GM19035 (cell line): ENCODE results near the gene MRPL39.
"Not testable (repeated sequence)": the region's sequence is repeated elsewhere in the genome, so short reads cannot be mapped to it uniquely, and the experiment has no call there.

ENCODE experiments used
- ATAC-seq: cut with Tn5 transposase; IDR thresholded peaks from one replicate; pipeline ENCODE4 v1.9.1; 2021; ENCODE audit not compliant: unreplicated experiment

The MRPL39 gene

DNA sequence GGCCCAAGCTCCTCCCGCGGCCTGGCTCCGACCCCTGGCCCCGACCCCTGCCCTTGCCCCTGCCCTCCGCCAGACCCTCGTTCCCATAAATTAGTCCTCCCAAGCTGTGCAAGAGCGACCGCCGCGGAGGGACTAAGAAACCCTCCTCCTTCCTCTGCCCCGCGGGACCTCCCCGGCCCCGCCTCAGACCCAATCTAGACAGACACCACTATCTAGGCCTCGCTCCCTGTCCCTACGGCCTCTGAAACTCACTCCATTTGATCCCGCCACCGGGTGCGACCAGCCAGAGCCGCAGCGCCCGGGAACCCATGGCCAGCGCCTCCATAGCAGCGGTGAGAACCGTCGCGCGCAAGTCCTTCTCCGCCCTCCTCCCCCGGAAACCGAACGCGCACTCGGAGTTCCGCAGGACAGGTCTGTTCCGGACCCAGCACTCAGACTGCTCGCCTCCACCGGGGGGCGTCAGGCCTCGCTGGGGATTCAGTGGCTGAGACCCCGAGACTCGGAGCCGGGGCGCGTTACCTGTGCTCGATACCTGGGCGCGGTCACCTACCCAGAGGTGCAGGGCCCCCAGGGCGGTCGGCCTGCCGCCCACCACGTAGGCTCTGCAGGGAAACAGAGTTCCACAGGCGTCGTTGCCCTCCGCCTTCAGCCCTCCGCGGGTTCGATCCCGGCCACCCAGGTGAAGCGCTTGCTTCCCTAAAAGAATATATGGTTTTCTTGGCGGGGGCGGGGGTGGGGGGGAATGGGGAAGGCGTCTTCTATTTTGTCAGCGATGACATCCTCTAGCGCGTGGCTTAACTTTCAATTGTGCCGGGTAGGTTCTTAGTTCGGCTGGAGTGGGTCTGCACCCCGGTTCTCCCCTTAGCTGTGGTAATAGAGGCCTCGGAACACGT is at the start of gene MRPL39:
Gene MRPL39 (minus strand): TSS at position 331 of the 893 bp plus-strand sequence. CDS start 6 bp downstream, at position 325.
- ATAC-seq = peak; percentile 96

DNA sequence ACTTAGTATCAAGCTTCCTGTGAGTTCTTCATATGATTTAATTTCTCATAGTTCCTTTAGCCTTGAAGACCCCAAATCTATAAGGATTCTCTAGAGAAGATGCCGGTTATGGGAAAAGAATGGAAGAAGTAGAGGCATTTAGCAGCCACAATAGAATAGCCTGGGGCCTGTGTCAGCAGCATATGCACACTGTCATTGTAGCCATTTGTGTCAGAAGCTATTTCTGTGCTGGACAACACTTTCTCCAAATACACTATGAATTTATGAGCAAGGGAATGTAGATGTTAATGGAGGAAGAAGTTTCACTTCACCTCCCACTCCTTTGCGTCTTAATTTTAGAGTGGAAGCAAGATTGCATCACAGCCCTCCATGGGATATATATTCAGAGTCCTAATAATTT is 49.1 kb upstream of the MRPL39 start:
- ATAC-seq = no peak

DNA sequence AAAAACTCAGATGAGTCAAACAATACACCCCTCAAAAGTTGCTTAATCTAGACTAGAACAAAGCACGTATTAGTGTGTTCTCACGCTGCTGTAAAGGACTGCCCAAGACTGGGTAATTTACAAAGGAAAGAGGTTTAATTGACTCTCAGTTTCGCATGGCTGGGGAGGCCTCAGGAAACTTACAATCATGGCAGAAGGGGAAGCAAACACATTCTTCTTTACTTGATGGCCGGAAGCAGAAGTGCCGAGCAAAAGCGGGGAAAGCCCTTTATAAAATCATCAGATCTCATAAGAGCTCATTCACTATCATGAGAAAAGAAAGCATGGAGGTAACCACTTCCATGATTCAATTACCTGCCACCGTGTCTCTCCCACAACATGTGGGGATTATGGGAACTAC is 41.9 kb upstream of the MRPL39 start:
- ATAC-seq = no peak

DNA sequence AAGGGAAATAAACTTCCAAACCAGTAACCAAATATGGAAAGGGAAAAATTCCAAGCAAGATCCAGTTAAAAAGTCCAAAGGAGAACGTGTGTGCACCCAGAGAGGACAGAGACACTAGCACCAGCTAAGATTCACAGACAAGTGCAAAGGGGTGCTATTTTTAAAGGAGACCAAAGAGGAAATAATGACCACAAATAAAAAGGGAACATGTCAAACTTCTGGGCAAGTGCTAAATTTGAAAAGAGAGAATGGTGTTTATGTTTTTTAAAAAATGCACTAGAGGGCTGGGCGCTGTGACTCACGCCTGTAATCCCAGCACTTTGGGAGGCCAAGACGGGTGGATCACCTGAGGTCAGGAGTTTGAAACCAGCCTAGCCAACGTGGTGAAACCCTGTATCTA is 40.4 kb upstream of the MRPL39 start:
- ATAC-seq = no peak

DNA sequence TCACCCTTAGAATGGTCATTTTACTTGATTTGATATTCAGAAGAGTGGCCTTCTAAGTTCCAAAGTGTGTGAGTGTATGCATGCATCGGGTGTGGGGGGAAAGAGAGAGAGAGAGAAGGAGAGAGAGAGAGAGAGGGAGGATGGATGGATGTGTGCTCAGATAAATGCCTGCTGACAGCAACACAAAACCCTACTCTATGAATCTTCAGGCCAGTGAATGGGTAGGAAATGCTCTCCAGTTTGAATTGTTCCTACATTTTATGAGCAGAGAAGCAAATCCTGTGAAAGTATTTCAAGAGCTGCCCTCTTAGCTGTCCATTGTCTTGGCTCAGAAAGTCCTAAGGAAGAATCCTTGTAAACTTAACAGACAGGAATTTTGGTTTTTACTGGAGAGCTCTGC is 39.2 kb upstream of the MRPL39 start:
- no peak for ATAC-seq

DNA sequence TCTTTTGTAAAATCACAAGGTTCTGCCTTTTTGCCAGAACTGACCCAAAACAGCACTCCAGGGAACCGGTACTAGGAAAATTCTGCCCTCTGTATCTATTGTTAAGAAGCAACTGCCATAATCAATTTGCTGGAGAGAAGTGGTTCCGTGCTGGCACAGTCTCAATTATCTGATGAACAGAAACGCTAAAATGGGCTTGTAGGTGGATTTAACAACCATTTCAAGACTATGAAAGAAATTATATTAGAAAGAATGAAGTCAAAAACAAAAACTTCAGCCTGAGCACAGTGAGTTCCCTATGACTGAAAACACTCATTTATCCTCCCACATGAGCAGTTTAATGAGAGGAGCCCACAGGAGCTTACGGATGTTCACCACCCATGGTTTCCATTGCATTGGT is 36.2 kb upstream of the MRPL39 start:
- no peak for ATAC-seq

DNA sequence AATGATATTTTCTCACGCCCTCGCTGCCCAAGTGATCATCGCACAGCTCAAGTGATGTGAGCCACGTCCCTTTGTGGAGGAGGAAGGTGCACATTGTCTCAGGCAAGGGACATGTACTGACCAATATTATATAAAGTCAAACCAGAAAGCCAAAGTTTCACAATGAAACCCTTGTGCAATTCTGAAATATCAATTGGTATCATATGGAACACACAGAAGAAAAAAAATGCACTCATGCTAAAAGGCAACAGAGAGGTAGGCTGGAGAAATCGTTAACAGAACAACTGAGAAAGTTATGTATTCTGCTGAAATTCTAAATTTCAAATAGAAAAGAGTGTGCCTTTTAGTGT is 33.6 kb upstream of the MRPL39 start:
- ATAC-seq = no peak

DNA sequence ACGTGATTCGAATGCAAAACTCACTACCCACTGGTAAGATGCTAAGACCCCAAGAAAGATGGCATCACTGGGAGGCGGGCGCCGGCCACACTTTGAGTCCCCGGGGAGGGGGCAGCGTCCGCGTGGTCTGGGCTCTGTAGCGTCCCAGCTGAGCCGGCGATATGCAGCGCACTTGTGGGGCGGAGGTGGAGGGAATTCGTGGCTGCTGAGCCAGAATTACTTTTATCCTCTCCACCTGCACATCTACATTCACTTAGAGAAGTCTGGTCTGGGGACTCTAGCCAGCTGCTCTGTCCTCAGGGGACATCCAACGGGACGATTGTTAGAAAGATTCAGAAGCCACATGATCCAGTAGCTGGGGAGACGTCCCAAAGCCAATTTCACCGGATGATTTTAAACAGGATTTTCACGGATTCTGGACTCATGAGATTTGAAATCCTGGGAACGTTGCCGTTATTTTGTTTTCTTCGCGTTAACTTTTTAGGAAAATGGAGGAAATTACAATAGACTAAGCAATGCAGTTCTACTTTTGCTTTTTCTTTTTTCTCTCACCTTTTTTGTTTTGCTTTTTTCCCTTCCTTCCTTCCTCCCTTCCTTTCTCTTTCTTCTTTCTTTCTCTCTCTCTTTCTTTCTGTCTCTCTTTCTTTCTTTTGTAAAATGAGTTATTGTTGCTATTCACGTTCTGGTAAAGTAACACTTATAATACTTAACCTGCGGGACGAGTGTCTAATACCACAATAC is 33.1 kb upstream of the MRPL39 start:
- peak; percentile 23 for ATAC-seq

DNA sequence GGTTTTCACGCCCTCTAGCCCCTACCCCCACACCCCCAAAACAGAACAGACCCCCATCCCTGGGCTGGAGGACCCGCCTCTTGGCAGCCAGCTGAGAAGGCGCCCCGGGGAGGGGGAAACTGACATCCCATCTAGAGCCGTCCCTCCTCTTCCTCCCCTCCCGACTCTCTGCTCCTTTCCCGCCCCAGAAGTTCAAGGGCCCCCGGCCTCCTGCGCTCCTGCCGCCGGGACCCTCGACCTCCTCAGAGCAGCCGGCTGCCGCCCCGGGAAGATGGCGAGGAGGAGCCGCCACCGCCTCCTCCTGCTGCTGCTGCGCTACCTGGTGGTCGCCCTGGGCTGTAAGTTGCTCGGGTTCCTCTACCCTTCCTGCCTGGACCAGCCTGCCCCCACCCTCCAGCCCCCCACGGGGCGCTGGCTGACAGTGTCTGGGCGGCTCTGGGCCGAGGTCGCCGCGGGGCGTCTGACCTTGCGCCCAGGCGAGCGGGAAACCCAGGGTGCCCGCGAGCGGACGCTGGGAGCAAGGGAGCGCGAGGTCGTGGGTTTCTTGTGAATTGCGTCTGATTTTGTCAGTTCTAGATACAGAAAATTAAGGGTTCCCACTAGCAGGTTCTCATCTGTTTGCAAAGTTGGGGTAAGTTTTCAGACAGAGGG is 32.4 kb upstream of the MRPL39 start:
- peak; percentile 71 for ATAC-seq

DNA sequence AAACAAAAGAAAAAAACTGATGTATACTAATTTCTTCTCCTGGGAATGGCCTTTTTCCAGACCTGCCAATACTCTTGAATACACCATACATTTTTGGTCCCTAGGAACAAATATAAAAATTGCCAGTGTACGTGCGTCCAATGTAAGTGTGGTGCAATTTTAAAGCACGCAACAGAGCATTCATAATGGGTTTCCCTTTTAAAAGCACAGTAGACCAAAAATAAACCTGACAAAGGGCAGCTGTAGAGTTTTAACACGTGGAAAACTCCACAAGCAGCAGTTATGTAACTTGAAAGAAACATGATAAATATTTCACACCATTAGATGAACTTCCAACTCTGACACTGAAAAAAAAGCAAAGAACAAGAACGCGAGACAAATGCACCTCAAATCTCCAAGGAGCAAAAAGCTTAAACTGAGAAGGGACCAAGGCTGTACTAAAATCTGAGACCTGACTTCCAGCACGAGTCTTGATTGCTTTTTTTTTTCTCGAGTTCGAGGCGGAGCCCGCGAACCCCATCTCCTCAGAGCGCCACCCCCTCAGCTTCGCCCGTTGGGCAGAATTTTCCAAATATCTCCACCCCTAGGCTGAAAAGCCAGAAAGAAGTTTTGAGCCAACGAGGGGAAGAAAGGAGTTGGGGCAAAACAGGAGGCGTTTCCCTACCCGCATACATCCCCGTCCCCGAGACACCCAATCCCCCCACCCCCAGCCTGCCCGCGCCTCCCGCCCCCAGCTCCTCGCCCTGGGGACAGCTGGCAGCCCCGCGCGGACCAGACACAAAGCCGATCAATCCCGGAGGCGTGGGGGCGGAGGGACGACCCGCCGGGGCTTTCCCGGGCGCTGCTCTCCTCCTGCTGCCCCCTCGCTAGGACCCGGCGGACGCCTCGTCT is 31.6 kb upstream of the MRPL39 start, which contains the start of gene JAM2:
Gene JAM2 (plus strand): TSS at position 599 of the 891 bp plus-strand sequence. CDS start 564 bp downstream, outside the sequence.
- peak; percentile 51 for ATAC-seq

DNA sequence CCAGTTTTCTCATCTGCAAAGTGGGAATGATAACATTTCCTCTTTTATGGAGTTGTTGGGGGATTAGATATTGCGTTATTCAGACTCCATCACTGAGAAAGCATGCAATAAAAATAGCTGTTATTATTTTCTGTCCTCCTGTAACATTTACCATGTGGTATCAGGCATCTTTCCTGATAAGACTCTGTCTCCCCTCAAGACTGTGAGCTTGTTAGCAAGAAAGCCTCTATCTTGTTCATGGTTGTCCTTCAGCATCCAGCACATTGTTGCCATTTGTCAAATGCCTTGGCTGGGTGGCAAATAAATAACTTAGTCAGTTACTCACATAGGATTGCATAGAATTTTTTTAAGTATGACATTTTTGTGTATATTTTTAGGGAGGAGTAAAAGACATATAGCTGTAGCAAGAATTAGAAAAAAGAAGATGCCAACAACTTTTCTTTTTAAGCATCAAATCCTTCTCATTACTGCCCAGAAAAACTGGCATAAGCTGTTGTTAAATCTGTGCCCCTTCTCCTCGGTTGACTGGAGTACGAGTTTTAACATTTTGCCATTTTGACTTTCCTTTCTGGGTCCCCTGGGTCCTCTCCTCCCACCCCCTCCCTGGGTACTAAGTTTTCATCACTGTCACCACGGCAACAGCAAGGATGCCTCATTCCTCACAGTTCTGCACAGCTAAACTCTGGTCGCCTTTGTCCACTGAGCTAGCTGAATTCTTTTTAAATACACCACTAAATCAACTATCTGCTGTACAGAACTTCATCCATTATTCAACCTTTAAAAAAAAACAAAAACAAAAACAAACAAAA is 30.8 kb upstream of the MRPL39 start:
- no peak for ATAC-seq

DNA sequence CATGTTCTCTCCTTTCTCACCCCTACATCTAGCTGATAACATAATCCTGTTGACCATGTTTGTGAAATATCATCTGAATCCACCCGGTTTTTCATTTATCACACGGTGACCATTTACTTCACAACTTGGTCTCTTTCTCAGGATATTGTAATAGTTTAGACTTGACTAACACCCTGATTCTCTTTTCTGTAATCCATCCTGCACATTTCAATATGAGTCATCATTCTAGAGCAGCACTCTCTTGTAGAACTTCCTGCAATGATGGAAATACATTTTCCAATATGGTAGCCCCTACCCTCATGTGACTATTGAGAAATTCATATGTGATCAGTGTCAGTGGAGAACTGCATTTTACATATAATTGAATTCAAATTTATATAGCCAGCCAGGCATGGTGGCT is 29.4 kb upstream of the MRPL39 start:
- ATAC-seq = no peak

DNA sequence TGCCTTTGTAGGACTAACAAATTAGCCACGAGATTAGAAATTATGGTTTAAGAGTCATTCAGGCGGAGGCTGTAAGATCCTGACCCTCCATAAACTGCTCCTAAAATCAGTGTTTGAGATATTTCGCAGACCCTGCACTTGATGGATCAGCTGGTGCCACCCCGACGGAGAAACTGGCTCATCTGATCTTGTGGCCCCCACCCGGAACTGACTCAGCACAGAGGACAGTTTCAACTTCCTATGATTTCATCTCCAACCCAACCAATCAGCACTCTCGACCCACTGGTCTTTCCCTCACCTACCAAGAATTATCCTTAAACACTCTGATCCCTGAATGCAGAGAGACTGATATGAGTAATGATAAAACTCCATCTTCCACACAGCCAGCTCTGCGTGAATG is 28.0 kb upstream of the MRPL39 start:
- no peak for ATAC-seq

DNA sequence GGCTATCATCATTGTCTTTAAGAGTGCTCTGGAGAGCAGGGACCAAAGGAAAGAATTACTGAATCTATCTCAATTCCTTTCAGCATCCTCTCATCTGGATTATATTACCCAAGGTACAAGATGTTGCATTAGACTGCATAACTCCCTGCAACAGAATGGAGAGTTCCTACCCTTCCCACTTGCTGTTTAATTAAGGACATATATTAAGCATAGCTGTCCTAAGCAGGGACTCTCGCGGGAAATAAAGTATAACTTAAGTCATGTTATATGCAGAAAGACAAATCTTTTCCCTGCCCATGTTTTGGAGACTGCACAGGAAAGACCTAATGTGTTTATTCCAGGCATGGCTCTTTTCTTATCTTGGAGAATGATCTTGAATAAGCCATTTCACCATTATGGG is 25.0 kb upstream of the MRPL39 start:
- ATAC-seq = no peak

DNA sequence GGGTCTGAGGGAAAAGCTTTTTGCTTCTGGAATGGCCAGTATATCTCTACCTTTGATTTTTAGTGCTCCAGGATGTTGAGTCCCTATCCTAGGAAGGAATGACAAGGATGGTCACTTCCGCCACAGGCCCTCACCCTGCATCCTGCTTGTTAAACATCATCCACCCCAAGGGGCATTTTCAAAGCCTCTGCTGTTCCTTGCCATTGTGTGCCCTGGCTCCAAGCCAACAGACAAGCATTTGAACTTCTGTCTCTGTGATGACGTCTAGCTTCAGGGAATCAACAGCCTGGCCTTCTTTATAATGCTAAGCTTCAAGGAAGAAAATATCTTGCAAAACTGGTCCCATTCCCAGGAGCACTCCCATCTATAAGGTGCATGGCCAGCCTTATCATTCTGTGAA is 19.5 kb upstream of the MRPL39 start:
- no peak for ATAC-seq

DNA sequence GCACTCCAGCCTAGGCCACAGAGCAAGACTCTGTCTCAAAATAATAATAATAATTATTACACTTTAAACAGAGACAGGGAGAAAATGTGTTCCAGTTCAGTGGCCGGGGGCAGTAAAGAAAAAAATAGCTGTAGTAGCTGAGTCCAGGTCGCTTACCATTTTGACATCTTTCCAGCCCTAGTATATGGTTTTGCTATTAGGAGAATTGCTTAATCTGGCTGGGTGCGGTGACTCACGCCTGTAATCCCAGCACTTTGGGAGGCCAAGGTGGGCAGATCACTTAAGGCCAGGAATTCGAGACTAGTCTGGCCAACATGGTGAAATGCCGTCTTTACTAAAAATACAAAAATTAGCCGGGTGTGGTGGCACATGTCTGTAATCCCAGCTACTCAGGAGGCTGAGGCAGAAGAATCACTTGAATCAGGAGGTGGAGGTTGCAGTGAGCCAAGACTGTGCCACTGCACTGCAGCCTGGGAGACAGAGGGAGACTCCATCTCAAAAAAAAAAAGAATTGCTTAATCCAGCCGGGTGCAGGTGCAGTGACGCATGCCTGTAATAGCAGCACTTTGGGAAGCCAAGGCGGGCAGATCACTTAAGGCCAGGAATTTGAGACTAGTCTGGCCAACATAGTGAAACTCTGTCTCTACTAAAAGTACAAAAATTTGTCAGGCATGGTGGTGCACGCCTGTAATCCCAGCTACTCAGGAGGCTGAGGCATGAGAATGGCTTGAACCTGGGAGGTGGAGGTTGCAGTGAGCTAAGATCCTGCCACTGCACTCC is 18.7 kb upstream of the MRPL39 start:
- not testable (repeated sequence) for ATAC-seq

DNA sequence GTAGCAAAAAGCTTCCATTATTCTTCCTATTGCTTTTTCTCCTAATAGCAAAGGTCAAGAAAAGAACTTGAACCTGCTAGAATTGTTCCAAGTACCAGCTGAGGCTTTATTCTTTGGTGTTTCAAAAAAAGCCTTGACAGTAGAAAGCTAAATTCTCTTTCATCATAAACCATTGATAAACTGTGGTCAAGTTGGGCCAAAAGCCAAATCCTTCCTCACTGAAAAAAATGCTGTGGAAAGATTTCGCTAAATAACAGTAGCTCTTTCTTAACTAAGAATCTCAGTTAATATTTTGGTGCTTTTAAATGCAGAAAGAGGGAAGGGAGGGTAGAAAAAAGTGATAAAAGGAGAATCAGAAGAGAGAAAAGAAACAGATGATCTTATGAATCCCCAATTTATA is 17.8 kb upstream of the MRPL39 start:
- no peak for ATAC-seq

DNA sequence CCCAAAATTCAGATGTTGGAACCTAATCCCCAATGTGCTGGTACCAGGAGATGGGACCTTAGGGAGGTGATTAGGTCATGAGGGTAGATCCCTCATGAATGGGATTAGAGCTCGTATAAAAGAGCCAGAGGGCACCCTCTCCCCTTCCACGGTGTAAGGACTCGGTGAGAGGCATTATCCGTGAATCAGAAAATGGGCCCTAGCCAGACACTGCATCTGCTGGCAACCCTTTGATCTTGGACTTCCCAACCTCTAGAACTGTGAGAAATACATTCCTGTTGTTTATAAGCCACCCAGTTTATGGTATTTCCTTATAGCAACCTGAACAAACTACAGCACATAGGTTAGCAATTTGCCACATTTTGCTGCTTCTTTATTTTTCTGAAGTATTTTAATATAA is 17.2 kb upstream of the MRPL39 start:
- ATAC-seq = no peak

DNA sequence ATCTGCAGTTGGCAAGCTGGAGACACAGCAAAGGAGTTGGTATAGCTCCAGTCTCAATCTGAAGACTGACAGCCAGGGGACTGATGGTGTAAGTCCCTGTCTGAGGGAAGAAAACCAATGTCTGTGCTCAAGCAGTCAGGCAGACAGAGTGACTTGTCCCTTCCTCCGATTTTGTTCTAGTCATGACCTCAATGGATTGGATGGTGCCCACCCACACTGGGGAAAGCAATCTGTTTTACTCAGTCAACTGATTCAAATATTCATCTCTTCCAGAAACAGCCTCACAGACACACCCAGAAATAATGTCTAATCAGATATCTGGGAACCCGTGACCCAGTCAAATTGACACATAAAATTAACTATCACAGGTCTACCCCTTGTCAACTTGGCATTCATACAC is 11.9 kb upstream of the MRPL39 start:
- no peak for ATAC-seq
